Osteocyte (in vitro differentiated cells): ENCODE results near the gene ENTPD7. TPM values are rescaled to one million over a fixed set of nuclear protein-coding genes. Genes with fewer than 3 reads are reported as not detected.

Experiments
- DNase-seq: peaks from one replicate; pipeline ENCODE4 v3.0.0; 2021; ENCODE audit warnings: mixed read lengths; ENCODE audit not compliant: unreplicated experiment; ENCODE audit errors: extremely low spot score
- H3K27ac Mint-ChIP-seq: one replicate; pipeline ENCODE4 v1.8.0; 2021; ENCODE audit warnings: mild to moderate bottlenecking, mixed read lengths; ENCODE audit not compliant: unreplicated experiment
- H3K27me3 Mint-ChIP-seq: one replicate; pipeline ENCODE4 v1.8.0; 2021; ENCODE audit warnings: mixed read lengths; ENCODE audit not compliant: unreplicated experiment
- H3K36me3 Mint-ChIP-seq: one replicate; pipeline ENCODE4 v1.8.0; 2021; ENCODE audit warnings: mixed read lengths; ENCODE audit not compliant: unreplicated experiment
- H3K4me1 Mint-ChIP-seq: one replicate; pipeline ENCODE4 v1.8.0; 2021; ENCODE audit warnings: mixed read lengths; ENCODE audit not compliant: unreplicated experiment
- H3K4me3 Mint-ChIP-seq: one replicate; pipeline ENCODE4 v1.8.0; 2021; ENCODE audit warnings: mild to moderate bottlenecking, moderate library complexity, mixed read lengths; ENCODE audit not compliant: unreplicated experiment
- H3K9me3 Mint-ChIP-seq: one replicate; pipeline ENCODE4 v1.8.0; 2021; ENCODE audit warnings: mixed read lengths; ENCODE audit not compliant: unreplicated experiment
- total RNA-seq: library from RNA; stranded (reverse); gene quantifications from 2 replicates; pipeline ENCODE4 v1.2.1, GENCODE V29; 2021
- TF ChIP-seq, protein P1 (sequence below): fragments of 200-600 bp; sonication (generic); IDR thresholded peaks from 2 replicates; pipeline ENCODE4 v1.5.0; 2021; ENCODE audit warnings: antibody characterized with exemption, mild to moderate bottlenecking, moderate library complexity

ENTPD7 gene
- total RNA-seq, 1 donor from 2014 or later = 21.7 TPM

DNA sequence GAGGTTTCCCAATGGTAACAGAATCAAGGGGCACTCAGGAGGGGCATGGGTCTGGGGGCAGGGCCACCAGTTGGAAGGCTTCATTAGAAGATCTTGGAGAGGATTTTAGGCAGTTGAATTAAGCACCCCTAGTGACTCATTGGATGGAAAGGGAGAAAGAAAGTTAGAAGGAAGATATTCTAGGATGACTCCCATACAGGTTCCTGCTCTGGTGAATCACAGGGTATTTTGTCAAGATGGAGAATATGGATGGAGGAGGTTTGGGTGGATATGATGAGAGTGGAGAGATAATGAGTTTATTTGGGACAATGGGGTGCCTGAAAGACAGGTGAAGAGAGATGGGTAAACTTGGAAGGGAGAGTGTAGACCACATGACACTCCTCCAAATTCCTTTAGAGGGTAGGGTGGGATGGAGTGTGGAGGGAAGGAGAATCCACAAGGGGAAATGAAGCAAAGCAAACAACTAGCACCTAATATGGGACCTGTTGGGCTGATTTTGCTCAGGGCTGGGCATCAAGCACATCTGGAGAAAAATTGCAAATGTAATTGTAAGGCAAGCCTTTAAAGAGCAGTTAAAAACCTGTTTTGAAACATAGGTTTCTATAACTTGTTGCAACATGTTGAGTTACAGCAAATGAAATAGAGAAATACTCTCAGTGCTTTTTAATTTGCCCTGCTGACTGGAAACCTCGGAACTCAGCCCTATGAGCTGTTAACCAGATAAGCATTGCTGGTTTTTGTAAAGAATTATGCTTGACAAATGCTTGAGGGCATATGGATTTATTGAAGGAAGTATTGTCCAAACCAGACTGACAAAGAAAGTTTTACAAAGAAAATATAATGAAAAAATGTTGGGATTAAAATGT, 2.9 kb upstream of the ENTPD7 start:
- TF ChIP-seq, protein P1, sequence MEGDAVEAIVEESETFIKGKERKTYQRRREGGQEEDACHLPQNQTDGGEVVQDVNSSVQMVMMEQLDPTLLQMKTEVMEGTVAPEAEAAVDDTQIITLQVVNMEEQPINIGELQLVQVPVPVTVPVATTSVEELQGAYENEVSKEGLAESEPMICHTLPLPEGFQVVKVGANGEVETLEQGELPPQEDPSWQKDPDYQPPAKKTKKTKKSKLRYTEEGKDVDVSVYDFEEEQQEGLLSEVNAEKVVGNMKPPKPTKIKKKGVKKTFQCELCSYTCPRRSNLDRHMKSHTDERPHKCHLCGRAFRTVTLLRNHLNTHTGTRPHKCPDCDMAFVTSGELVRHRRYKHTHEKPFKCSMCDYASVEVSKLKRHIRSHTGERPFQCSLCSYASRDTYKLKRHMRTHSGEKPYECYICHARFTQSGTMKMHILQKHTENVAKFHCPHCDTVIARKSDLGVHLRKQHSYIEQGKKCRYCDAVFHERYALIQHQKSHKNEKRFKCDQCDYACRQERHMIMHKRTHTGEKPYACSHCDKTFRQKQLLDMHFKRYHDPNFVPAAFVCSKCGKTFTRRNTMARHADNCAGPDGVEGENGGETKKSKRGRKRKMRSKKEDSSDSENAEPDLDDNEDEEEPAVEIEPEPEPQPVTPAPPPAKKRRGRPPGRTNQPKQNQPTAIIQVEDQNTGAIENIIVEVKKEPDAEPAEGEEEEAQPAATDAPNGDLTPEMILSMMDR = no peak
- no peak overlapping the region for H3K27ac Mint-ChIP-seq
- peaks cover 23% of the 10 kb centered on the region for H3K27me3 Mint-ChIP-seq
- H3K36me3 Mint-ChIP-seq = peaks cover 5% of the 10 kb centered on the region
- H3K4me3 Mint-ChIP-seq = no peak overlapping the region
- peaks cover 23% of the 10 kb centered on the region for H3K4me1 Mint-ChIP-seq
- H3K9me3 Mint-ChIP-seq = no peaks in the 10 kb centered on the region
- DNase-seq = no peak

DNA sequence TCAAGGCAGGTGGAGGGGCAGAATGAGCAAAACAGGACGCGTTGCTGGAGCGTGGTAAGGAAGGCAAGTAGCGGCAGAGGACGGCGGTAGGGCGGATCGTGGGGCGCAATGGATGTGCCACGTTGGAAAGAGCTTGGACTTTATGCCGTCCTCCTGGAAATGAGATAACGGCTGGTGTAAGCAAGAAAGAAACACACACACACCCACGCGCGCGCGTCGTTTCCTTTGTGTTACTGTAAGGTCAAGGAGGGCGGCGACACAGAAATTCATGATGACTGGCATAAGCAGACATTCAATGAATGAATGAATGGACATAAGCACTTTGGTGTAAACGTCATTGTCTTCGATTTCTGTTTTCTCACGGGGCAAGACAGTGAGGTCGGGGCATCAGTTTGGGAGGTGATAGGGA, 683 bp upstream of the ENTPD7 start:
- DNase-seq = no peak
- TF ChIP-seq, protein P1 = no peak
- peak overlapping the region; percentile 85 for H3K4me3 Mint-ChIP-seq
- no peaks in the 10 kb centered on the region for H3K9me3 Mint-ChIP-seq
- H3K27ac Mint-ChIP-seq = peak overlapping the region; percentile 94
- peaks cover 23% of the 10 kb centered on the region for H3K27me3 Mint-ChIP-seq
- H3K36me3 Mint-ChIP-seq = peaks cover 12% of the 10 kb centered on the region
- H3K4me1 Mint-ChIP-seq = peaks cover 34% of the 10 kb centered on the region

DNA sequence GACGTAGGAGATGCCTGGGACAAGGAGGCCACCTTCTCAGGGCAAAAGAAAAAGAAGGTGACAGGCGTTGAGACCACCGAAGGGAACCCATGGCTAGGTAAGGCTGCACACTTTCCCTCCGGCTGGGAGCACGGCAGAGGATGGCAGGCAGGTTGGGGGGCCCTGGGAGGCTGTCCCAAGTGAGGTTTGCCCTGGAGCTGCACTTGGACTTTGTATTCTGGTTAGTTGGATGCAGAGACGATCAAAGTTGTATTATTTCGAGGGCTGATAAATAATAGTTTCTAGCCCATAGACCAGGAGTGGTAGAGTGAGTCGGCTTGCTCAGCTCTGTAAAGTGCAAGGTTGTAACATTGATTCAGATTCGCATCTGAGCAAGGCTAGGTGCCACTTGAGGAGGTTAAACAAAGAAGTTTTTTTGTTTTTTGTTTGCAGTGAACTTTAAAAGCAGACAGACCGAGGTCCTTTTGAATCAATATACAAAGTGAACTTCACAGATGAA, 608 bp downstream of the ENTPD7 start:
- no peak for DNase-seq
- H3K27ac Mint-ChIP-seq = peak overlapping the region; percentile 94
- TF ChIP-seq, protein P1 = no peak
- H3K4me3 Mint-ChIP-seq = peak overlapping the region; percentile 85
- peaks cover 15% of the 10 kb centered on the region for H3K36me3 Mint-ChIP-seq
- H3K9me3 Mint-ChIP-seq = no peaks in the 10 kb centered on the region
- peaks cover 23% of the 10 kb centered on the region for H3K27me3 Mint-ChIP-seq
- H3K4me1 Mint-ChIP-seq = peaks cover 35% of the 10 kb centered on the region

DNA sequence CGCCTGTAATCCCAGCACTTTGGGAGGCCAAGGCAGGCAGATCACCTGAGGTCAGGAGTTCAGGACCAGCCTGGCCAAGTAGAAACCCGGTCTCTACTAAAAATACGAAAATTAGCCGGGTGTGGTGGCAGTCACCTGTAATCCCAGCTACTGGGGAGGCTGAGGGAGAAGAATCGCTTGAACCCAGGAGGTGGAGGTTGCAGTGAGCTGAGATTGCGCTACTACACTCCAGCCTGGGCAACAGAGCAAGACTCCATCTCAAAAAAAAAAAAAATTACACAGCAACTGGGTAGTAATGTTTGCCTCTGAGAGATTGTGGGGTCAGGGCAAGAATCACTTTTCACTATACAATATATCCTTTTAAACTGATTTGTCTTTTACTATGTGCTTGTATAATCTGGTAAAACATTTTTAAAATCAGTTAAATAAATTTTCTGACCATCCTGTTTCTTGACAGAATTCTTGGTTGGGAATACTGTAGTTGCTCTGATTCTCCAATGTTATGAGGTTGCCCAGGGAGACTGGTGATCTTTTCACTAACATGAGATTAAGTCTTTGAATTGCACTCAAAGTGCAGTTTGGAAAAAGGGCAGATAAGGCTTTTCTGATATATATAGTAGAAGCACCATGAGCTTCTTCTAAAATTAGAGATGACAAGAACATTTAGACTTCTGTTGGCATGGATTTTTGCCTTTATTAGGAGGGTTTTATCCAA, 1.5 kb downstream of the ENTPD7 start:
- peaks cover 22% of the 10 kb centered on the region for H3K27me3 Mint-ChIP-seq
- H3K4me3 Mint-ChIP-seq = peak overlapping the region; percentile 21
- H3K27ac Mint-ChIP-seq = peak overlapping the region; percentile 79
- DNase-seq = no peak
- TF ChIP-seq, protein P1 = no peak
- no peaks in the 10 kb centered on the region for H3K9me3 Mint-ChIP-seq
- peaks cover 35% of the 10 kb centered on the region for H3K4me1 Mint-ChIP-seq
- peaks cover 15% of the 10 kb centered on the region for H3K36me3 Mint-ChIP-seq

DNA sequence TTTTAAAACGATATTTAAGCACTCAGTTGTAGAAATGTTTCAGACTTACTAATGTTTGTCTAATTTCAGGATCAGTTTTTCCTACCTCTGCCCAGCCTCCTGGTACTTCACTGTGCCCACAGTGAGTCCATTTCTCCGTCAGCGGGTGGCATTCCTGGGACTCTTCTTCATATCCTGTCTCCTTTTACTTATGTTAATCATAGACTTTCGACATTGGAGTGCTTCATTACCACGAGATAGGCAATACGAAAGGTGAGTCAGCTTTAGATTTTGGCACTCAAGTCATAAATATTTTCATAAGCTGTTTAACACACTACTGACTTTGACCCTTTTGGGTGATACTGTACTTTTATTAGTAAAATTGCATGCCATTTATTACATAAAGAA, 2.1 kb downstream of the ENTPD7 start:
- Mint-ChIP-seq H3K36me3 (peaks cover 15% of the 10 kb centered on the region), H3K9me3 (no peaks in the 10 kb centered on the region), H3K4me3 (peak overlapping the region; percentile 21), H3K4me1 (peaks cover 35% of the 10 kb centered on the region), H3K27ac (peak overlapping the region; percentile 79), H3K27me3 (peaks cover 16% of the 10 kb centered on the region)
- TF ChIP-seq, protein P1 = no peak
- DNase-seq = no peak
